HG02970 (cell line): ENCODE measurements around the gene SNX30.

ENCODE experiments used
- ATAC-seq: cut with Tn5 transposase; IDR thresholded peaks from one replicate; pipeline ENCODE4 v1.9.1; 2021; ENCODE audit warnings: mild to moderate bottlenecking, moderate library complexity, moderate number of reproducible peaks; ENCODE audit not compliant: unreplicated experiment, low FRiP score

The SNX30 gene

GRCh38 chr9:112815868-112816267 lies 65.3 kb downstream of the SNX30 start:
- no peak for ATAC-seq

- ATAC-seq, result no peak
These were observed 67.3 kb downstream of the SNX30 start for GRCh38 chr9:112817860-112818203.

- ATAC-seq, result no peak
These were observed 69.3 kb downstream of the SNX30 start for GRCh38 chr9:112819635-112820496.

- no peak for ATAC-seq
These were observed 70.3 kb downstream of the SNX30 start for GRCh38 chr9:112820881-112821280.

- ATAC-seq, result no peak
These were observed 72.1 kb downstream of the SNX30 start for GRCh38 chr9:112822618-112823017.

- no peak for ATAC-seq
These were observed 72.7 kb downstream of the SNX30 start for GRCh38 chr9:112823257-112823656.

- no peak for ATAC-seq
These were observed 80.8 kb downstream of the SNX30 start for GRCh38 chr9:112831281-112831851.

GRCh38 chr9:112831969-112832368 lies 81.4 kb downstream of the SNX30 start:
- no peak for ATAC-seq

GRCh38 chr9:112833081-112833480 lies 82.5 kb downstream of the SNX30 start:
- no peak for ATAC-seq

GRCh38 chr9:112836394-112836793 lies 85.8 kb downstream of the SNX30 start:
- no peak for ATAC-seq

- ATAC-seq, result no peak
These were observed 87.8 kb downstream of the SNX30 start for GRCh38 chr9:112838342-112838741.

- ATAC-seq, result no peak
These were observed 88.8 kb downstream of the SNX30 start for GRCh38 chr9:112839331-112839730.

GRCh38 chr9:112841261-112841660 lies 90.7 kb downstream of the SNX30 start:
- no peak for ATAC-seq

- no peak for ATAC-seq
These were observed 92.0 kb downstream of the SNX30 start for GRCh38 chr9:112842555-112842954.

GRCh38 chr9:112844771-112845542 lies 94.4 kb downstream of the SNX30 start:
- peak; percentile 59 for ATAC-seq

GRCh38 chr9:112846528-112847488 lies 96.2 kb downstream of the SNX30 start:
- no peak for ATAC-seq

- no peak for ATAC-seq
These were observed 98.0 kb downstream of the SNX30 start for GRCh38 chr9:112848316-112849151.

- no peak for ATAC-seq
These were observed 98.9 kb downstream of the SNX30 start for GRCh38 chr9:112849363-112849922.

GRCh38 chr9:112850840-112851239 lies 100.3 kb downstream of the SNX30 start:
- ATAC-seq, result no peak
